ENCODE measurements around the gene IL13.

DNA sequence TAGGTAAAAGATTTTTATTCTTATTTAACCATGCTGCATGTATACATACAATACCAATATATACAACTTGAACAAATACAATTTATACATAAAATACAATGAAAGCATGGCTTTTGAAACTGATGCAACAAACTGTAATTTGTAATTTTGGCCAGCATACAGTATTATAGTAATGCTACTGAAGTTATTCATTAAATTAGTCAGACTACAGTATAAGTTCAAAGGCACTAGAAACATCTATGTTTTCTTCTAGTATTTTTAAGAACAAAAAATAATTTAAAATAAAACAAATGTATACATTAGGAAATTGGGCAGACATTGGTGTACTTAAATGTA is 34.6 kb downstream of the IL13 start:
- TF ChIP-seq EZH2phosphoT487 (IDR thresholded peaks at IDR 0.05; ENCODE audit: insufficient read depth, low read depth) = no peak
- no peak for TF ChIP-seq EZH2 (IDR thresholded peaks at IDR 0.05; ENCODE audit: insufficient read depth, poor library complexity, severe bottlenecking)
